Transverse colon (tissue), 4 donors: Measurements from ENCODE around the gene POU2F2.

ENCODE experiments used
- POLR2AphosphoS5 ChIP-seq, 3 donors: sonication (generic); formaldehyde crosslinking; IDR thresholded peaks; one replicate each; pipeline ENCODE4 v1.6.1; 2016; ENCODE audit warnings: antibody characterized with exemption in 3 of 3
- TF ChIP-seq, protein P1 (sequence below), 5 experiments: fragments of 200-600 bp in 3 of 5; fragments of 450-650 bp in 2 of 5; sonication (generic) in 3 of 5; IDR thresholded peaks; 1 replicate in 2 of 5; 2 replicates in 3 of 5; pipeline ENCODE4 v1.5.1; 2016 to 2017; ENCODE audit warnings: antibody characterized with exemption in 5 of 5, inconsistent platforms in 3 of 5, mild to moderate bottlenecking in 2 of 5, moderate library complexity in 1 of 5

DNA sequence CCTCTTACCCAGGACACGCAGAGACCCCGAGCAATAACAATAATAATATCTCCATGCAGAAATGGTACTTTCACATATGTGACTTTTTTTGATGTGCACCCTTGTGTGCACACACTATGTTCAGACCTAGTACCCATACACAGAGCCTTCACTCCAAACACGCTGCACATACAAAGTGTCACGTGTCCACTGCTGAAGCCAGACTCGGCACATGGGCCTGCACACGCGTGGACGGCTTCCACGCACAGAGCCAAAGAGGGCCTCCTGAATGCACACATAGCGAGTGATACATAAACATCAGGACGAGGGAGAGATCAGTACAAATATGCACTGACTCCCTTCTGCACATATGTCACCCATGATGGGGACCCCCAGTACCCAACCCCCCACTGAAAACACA lies 41.9 kb upstream of the POU2F2 start:
- TF ChIP-seq, protein P1, sequence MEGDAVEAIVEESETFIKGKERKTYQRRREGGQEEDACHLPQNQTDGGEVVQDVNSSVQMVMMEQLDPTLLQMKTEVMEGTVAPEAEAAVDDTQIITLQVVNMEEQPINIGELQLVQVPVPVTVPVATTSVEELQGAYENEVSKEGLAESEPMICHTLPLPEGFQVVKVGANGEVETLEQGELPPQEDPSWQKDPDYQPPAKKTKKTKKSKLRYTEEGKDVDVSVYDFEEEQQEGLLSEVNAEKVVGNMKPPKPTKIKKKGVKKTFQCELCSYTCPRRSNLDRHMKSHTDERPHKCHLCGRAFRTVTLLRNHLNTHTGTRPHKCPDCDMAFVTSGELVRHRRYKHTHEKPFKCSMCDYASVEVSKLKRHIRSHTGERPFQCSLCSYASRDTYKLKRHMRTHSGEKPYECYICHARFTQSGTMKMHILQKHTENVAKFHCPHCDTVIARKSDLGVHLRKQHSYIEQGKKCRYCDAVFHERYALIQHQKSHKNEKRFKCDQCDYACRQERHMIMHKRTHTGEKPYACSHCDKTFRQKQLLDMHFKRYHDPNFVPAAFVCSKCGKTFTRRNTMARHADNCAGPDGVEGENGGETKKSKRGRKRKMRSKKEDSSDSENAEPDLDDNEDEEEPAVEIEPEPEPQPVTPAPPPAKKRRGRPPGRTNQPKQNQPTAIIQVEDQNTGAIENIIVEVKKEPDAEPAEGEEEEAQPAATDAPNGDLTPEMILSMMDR (IDR thresholded peaks at IDR 0.05) = no peak
- no peak for TF ChIP-seq POLR2AphosphoS5 (IDR thresholded peaks at IDR 0.05)
